ENCODE measurements around the gene NRDC. TPM values are rescaled to one million over a fixed set of nuclear protein-coding genes. Genes with fewer than 3 reads are reported as not detected.

Gene NRDC
- total RNA-seq, 1 donor from 2014 or later: 141 TPM

GRCh38 chr1:51907079-51907702, 28.7 kb upstream of the NRDC start:
- no peak overlapping the region for H3K27ac ChIP-seq

GRCh38 chr1:51906306-51907078, 28.0 kb upstream of the NRDC start:
- H3K9ac ChIP-seq: no peak overlapping the region
- H3K4me2 ChIP-seq: no peak overlapping the region
- no peaks in the 10 kb centered on the region for H3K79me2 ChIP-seq (ENCODE audit: low read depth)
- no peaks in the 10 kb centered on the region for H3K9me3 ChIP-seq (ENCODE audit: low read depth)
- H3K27ac Mint-ChIP-seq: no peak overlapping the region
- H3K4me3 Mint-ChIP-seq: no peak overlapping the region
- H3K4me3 ChIP-seq: no peak overlapping the region
- TF ChIP-seq CTCF (IDR thresholded peaks at IDR 0.05): no peak
- TF ChIP-seq EZH2 (IDR thresholded peaks at IDR 0.05): no peak
- TF ChIP-seq EZH2phosphoT487 (IDR thresholded peaks at IDR 0.05): no peak
- H3K27me3 ChIP-seq: no peaks in the 10 kb centered on the region
- no peaks in the 10 kb centered on the region for H3K36me3 ChIP-seq
- H3K27me3 Mint-ChIP-seq (ENCODE audit: insufficient read depth, low read depth): peaks cover 24% of the 10 kb centered on the region
- peaks cover 25% of the 10 kb centered on the region for H3K4me1 ChIP-seq
- H3K9me3 Mint-ChIP-seq: peaks cover 4% of the 10 kb centered on the region
- H2AFZ ChIP-seq (replicated peaks): no peak overlapping the region
- no peaks in the 10 kb centered on the region for H4K20me1 ChIP-seq (ENCODE audit: low read depth)
- peaks cover 7% of the 10 kb centered on the region for H3K4me1 Mint-ChIP-seq
- H3F3A ChIP-seq (ENCODE audit: low read depth): peaks cover 20% of the 10 kb centered on the region
- no peak for DNase-seq (ENCODE audit: low spot score)
- no peaks in the 10 kb centered on the region for H3K36me3 Mint-ChIP-seq
- H3K27ac ChIP-seq: no peak overlapping the region

More at GRCh38 chr1:51907079-51907702, 28.7 kb upstream of the NRDC start:
- Mint-ChIP-seq H3K9me3 (peaks cover 4% of the 10 kb centered on the region), H3K36me3 (no peaks in the 10 kb centered on the region), H3K27me3 (ENCODE audit: insufficient read depth, low read depth) (peaks cover 26% of the 10 kb centered on the region), H3K4me1 (peaks cover 7% of the 10 kb centered on the region), H3K27ac (no peak overlapping the region), H3K4me3 (no peak overlapping the region)
- Histone ChIP-seq H3K9me3 (ENCODE audit: low read depth) (no peaks in the 10 kb centered on the region), H3K4me1 (peaks cover 25% of the 10 kb centered on the region), H4K20me1 (ENCODE audit: low read depth) (no peaks in the 10 kb centered on the region), H2AFZ (replicated peaks) (no peak overlapping the region), H3K9ac (no peak overlapping the region), H3K4me3 (no peak overlapping the region), H3K27me3 (no peaks in the 10 kb centered on the region), H3F3A (ENCODE audit: low read depth) (peaks cover 23% of the 10 kb centered on the region), H3K4me2 (no peak overlapping the region), H3K36me3 (no peaks in the 10 kb centered on the region), H3K79me2 (ENCODE audit: low read depth) (no peaks in the 10 kb centered on the region)
- DNase-seq (ENCODE audit: low spot score): no peak
- TF ChIP-seq CTCF (IDR thresholded peaks at IDR 0.05): no peak
- no peak for TF ChIP-seq EZH2 (IDR thresholded peaks at IDR 0.05)
- TF ChIP-seq EZH2phosphoT487 (IDR thresholded peaks at IDR 0.05): no peak

- Mint-ChIP-seq H3K36me3 (no peaks in the 10 kb centered on the region), H3K27me3 (ENCODE audit: insufficient read depth, low read depth) (peaks cover 30% of the 10 kb centered on the region), H3K9me3 (peaks cover 6% of the 10 kb centered on the region), H3K4me3 (no peak overlapping the region), H3K4me1 (peaks cover 23% of the 10 kb centered on the region), H3K27ac (no peak overlapping the region)
- no peaks in the 10 kb centered on the region for H4K20me1 ChIP-seq (ENCODE audit: low read depth)
- no peaks in the 10 kb centered on the region for H3K79me2 ChIP-seq (ENCODE audit: low read depth)
- H3K9me3 ChIP-seq (ENCODE audit: low read depth): no peaks in the 10 kb centered on the region
- H3K4me1 ChIP-seq: peaks cover 5% of the 10 kb centered on the region
- no peak for DNase-seq (ENCODE audit: low spot score)
- no peak overlapping the region for H3K9ac ChIP-seq
- no peaks in the 10 kb centered on the region for H3K36me3 ChIP-seq
- no peak overlapping the region for H3K27ac ChIP-seq
- no peaks in the 10 kb centered on the region for H3F3A ChIP-seq (ENCODE audit: low read depth)
- H2AFZ ChIP-seq (replicated peaks): no peak overlapping the region
- H3K4me3 ChIP-seq: no peak overlapping the region
- no peaks in the 10 kb centered on the region for H3K27me3 ChIP-seq
- TF ChIP-seq EZH2 (IDR thresholded peaks at IDR 0.05) (no peak), CTCF (IDR thresholded peaks at IDR 0.05) (no peak), EZH2phosphoT487 (IDR thresholded peaks at IDR 0.05) (no peak)
- no peak overlapping the region for H3K4me2 ChIP-seq
Measured at GRCh38 chr1:51902456-51902855, 23.9 kb upstream of the NRDC start.
